ENCODE data around the gene TRHDE.
"Not testable (repeated sequence)": the region's sequence is repeated elsewhere in the genome, so short reads cannot be mapped to it uniquely, and the experiment has no call there.

TRHDE gene

GRCh38 chr12:72520044-72520678 is 248.0 kb downstream of the TRHDE start:
- DNase-seq (ENCODE audit: low spot score), result not testable (repeated sequence)

GRCh38 chr12:72521326-72521725 is 249.2 kb downstream of the TRHDE start:
- DNase-seq (ENCODE audit: low spot score), result no peak

DNA sequence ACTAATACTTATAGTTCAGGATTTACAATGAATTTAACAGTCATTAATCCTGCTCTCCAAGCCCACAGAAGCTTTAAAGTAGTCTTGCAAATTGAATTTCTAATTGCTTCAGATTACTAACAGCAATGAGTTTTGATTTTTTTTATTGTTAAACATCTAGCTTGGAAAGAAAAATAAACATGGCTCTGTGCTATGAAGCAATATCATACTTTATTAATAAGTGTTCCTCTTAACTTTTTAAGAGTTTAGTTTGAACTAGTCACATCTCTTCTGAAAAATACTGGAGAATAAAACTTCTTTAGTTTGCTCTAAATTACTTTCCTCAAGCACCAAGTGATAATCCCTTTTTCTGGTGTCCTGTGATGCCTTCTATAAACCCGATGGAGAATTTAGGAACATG is 250.2 kb downstream of the TRHDE start:
- DNase-seq (ENCODE audit: low spot score), result no peak

GRCh38 chr12:72523754-72524153 is 251.6 kb downstream of the TRHDE start:
- DNase-seq (ENCODE audit: low spot score), result no peak

- no peak for DNase-seq (ENCODE audit: low spot score)
Observed at GRCh38 chr12:72535212-72535990, 263.2 kb downstream of the TRHDE start.

DNA sequence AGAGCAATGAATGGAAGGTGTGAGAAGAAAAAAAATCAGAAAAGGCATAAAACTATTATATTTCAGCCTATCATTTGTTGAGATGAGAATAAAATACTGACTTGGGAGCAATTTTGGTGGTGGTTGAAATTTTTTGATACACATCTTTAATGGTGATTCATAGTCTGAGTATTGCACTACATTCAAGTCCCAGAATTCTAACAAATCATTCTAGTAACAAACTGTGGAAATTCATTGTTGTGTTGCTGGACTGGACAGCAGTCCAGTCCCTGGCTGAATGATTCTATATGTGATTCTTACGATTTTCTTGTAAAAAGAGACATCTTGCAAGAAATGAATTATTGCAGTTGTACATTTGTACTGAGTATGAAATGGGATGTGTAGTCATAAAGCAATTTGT is 268.6 kb downstream of the TRHDE start:
- DNase-seq (ENCODE audit: low spot score), result no peak

- no peak for DNase-seq (ENCODE audit: low spot score)
Observed at GRCh38 chr12:72543777-72544467, 271.8 kb downstream of the TRHDE start.

- DNase-seq (ENCODE audit: low spot score), result no peak
Observed at GRCh38 chr12:72546106-72546505, 273.9 kb downstream of the TRHDE start.

DNA sequence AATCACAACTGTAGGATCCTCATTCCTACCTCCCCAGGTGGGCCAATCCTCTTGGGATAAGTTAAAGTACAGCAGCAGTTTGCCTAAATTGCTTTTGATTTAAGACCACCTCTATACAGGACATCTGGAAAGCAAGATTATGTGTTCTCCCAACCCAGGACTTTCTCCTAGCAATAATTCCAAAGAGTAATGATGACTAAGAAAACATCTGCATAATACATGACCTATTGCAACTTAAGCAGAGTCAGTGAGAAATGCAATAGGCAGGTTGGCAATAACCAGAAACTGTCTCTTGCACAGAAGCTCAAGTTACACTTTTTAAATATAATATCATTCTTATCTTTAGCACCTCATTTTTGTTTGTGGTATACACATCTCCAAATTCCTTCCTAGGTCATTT is 275.4 kb downstream of the TRHDE start:
- DNase-seq (ENCODE audit: low spot score), result no peak

- no peak for DNase-seq (ENCODE audit: low spot score)
Observed at GRCh38 chr12:72549184-72549583, 277.0 kb downstream of the TRHDE start.

- DNase-seq (ENCODE audit: low spot score), result no peak
Observed at GRCh38 chr12:72560003-72560769, 288.0 kb downstream of the TRHDE start.

DNA sequence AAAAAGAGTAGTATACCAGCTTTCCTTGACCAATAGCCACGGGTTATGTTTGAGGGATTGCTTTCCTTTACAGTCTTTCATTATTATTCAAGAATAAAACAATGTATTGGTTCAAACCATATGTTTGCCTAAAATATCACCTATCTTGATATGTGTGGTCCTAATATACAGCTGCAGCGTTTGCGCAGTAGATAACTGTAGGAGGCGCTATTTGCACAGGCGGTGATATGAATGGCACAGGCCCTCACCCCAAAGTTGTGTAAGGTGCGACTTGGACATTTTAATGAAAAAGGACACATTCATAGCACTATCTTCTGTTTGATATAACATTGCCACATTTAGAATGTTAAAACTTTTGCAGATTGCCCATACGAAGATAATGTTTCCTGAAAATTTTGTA is 298.4 kb downstream of the TRHDE start:
- no peak for DNase-seq (ENCODE audit: low spot score)

DNA sequence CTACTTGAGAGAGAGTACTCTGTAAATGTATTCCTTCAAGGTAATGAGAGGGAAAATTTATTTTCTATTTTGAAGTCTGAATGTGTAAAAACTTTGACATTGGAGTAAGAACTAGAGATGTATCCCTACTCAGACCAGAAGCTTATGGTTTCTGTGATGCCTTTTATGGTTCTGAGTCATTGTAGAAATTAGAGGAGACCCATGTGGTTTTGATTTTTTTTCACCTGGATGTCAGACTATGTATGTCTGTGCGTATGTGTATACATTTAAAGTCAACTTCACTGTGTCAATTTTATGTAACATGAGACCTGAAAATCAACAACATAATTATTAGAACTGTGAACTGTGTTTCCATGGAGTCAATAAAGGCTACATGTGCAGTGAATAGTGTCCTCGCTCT is 302.0 kb downstream of the TRHDE start:
- no peak for DNase-seq (ENCODE audit: low spot score)

DNA sequence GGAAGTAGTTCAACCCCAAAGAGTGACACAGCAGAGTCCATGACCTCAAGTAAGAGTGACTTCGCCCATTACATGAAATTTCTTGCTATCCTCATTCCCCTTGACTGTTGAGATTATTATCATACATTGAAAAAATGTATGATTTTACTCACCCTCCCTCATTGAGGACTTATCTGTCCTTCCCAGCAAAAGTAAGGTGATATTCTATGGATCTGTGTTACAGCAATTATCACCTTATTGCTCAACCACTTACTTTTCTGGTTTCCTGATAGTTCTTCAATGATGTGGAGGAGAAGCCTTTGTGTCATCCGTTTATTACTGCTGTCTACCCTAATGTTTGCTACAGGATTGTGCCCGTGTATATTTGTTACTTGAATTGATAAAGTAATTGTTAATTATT is 306.2 kb downstream of the TRHDE start:
- DNase-seq (ENCODE audit: low spot score), result no peak

DNA sequence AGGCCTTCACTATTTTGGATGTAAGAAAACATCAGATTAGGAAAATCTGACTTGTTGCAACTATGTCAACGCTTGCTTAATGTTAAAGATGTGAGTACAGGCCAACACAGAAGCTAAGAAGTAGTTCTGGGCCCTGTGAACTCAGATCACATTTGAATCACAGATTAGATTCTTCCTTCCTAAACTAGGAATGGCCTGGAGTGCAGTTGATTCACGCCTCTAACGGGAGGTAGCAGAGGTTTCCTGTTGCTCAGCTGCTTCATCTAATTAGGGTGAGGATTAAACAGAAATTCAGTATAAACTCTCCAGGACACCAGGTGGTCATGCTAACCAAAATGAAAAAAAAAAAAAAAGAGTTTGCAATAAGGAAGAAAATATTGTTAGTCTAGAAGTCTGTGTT is 314.3 kb downstream of the TRHDE start:
- no peak for DNase-seq (ENCODE audit: low spot score)

DNA sequence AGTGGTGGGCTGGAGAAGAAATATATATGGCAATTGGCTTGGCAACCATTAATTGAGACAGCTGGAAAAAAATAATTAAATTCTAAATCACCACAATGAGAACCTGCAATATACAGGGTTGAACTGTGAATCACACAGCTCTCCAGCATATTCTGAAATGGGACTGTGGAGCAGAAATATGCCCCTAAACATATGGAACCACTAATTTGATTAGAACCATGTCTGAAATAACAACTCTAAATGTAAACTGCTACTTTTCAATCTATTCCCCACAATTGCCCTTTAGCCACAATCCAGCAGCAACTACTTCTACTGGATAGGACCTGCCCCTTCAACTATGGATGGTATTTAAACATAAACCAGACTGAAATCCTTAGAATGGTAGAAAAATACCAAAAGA is 330.4 kb downstream of the TRHDE start:
- DNase-seq (ENCODE audit: low spot score), result no peak

DNA sequence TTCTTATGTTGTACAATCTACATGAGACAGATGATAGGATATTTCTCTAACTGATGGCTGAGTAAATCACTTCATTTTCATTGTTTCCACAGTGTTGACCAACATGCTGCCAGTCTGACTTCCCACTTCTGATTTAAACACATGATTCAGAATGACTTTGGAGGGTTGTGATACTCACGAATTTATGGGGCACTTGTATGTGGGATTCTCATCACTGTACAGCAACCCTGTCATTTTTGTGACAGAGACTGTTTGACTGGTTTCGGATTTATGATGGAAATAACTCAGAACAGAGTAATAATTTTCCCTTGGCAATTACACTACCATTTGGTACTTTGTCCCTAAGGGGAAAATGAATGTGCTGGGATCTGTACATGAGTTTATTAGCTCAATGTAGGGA is 333.8 kb downstream of the TRHDE start:
- DNase-seq (ENCODE audit: low spot score), result no peak

- no peak for DNase-seq (ENCODE audit: low spot score)
Observed at GRCh38 chr12:72610342-72610741, 338.2 kb downstream of the TRHDE start.

DNA sequence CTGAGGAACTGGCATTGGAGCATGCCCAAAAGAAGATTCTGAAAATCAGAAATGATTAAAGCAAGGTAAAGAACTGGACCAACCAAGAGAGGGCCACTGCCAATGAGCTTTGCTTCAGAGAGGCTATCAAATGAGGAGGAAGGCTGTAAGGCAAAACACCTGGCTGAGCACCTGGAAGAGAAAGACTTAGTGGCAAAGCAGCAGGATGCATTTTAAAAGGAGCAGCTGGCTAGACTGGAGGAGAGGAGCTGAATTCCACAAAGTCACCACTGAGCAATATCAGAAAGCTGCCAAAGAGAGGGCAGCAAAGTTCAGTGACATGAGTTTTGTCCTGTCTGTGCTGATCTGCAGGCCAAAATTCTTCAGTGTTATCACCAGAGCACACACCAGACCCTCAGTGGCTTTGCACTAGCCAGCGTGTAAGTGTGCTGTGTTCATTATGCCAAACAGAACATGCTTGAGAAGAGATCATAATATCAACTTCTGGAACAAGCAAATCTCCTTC is 338.7 kb downstream of the TRHDE start:
- no peak for DNase-seq (ENCODE audit: low spot score)

DNA sequence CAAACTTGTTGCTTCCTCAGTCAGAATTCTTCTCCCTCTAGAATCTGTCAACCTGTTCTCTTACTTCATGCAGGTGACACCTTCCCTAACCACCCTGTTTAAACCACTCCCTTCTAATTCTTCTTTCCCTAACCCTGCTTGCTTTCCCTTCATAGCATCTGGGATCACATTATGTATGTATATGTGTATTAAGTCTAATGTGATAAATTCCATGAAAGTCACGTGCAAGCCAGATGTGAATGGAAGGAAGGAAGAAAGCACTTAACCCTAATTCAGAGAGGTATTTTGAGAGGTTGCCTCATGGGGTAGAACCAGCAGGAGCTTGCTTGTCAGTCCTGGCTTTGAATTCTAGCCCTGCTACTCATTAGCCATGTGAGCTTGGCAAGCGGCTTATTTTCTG is 340.0 kb downstream of the TRHDE start:
- DNase-seq (ENCODE audit: low spot score), result no peak

DNA sequence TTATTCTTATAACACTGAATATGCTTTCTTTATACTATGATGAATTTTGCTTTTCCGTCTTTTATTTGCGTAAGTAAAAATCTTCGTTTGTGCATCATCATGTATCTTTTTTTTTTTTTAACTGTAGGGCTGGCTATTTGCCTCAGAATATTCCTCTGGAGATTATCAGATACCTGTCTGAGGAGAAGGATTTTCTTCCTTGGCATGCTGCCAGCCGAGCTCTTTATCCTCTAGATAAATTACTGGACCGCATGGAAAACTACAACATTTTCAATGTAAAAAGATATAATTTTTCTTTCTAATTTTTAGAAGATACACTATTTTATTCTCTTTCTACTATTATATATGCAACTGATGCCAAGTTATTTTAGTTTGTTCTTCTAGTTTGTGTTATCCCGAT is 346.6 kb downstream of the TRHDE start:
- no peak for DNase-seq (ENCODE audit: low spot score)

GRCh38 chr12:72622556-72622955 is 350.4 kb downstream of the TRHDE start:
- no peak for DNase-seq (ENCODE audit: low spot score)
